HG02798 (cell line): ENCODE results near the gene LDLRAD4.

Source experiments
- ATAC-seq: cut with Tn5 transposase; IDR thresholded peaks from one replicate; pipeline ENCODE4 v1.9.1; 2021; ENCODE audit warnings: mild to moderate bottlenecking; ENCODE audit not compliant: unreplicated experiment, poor library complexity

LDLRAD4 gene

DNA sequence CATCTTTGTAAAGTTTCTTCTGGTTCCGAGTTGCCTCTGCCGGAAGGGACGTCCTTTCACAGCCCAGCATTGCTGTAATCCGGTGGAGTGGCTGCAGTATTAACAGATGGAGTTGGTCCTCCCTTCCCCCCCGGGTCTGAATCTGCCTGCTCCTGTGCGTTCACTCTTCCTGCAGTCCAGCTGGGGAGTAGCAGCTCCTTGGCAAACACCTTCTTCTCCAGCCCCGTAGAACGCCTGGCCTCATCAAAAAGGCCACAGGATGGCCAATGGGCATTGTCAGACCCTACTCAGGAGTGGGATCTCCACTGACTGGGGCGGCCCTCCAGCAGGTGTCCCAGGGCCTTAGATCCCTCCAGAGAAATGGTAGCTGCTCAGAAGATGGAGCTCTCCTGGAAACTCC, 273.8 kb downstream of the LDLRAD4 start:
- no peak for ATAC-seq

- ATAC-seq: no peak
Observed at GRCh38 chr18:13493079-13493478, 274.5 kb downstream of the LDLRAD4 start.

- ATAC-seq: no peak
Observed at GRCh38 chr18:13493725-13494124, 275.2 kb downstream of the LDLRAD4 start.

DNA sequence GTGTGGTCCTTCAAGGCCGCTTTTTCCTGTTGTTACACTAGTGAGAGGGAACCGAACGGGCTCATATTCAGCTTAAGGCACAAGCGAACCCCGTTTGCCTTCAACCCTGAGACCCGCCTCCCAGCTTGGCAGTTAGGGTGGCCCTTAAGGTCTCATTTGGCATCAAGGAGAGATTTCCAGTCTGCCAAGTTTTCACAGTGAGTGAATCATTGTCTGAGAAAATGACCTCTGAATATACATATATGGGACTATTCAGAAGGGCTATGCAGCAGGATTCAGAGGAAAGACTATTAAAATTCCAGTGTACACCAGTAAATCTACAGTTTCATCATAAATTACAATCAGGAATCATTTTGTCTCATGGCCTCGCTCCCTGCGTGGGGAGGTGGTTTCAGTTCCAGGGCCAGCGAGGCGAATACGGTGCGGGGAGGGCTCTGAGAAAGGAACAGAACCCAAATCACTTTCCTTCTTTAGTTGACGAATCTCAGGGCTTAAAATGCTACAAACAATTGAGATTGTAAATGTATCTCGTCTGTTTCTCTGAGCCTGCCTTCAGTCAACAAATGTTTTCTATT, 276.4 kb downstream of the LDLRAD4 start:
- ATAC-seq: no peak

DNA sequence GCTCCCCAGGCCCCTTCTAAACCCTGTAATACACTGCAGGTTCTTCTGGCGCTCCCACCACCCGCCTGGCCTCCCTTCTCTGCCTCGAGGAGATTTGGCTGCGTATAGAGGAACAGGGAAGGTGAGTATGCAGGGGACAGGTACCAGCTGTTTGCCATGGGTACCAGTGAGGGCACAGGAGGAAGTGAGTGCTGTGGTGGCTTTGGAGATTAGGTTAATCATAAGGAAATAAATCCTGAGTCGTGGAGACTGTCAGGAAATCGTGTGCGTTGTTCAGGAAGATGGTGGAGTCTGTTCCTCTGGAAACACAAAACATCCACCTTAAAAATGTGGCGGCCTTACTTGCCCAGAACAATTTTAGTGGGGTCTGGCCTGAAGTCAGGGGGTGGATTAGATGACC, 277.4 kb downstream of the LDLRAD4 start:
- no peak for ATAC-seq

GRCh38 chr18:13496691-13497281, 278.2 kb downstream of the LDLRAD4 start:
- no peak for ATAC-seq

DNA sequence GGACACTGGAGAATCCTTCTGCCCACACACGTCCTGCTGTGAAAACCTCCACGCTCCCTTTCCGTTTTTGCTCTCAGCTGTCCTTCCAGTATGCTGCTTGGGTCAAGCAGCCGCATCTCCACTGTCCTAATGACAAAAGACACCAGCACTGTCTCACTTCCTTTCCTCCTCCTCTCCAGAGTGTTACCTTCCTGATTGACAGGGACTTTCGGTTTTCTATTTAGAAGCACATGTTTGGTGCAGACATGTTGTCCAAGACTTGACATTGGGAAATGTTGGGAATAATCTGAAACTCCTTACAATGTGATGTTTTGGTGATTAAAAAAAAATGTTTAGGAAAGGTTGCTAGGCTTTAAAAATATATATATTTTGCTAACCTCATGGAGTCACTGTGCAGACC, 281.2 kb downstream of the LDLRAD4 start:
- ATAC-seq: no peak

- ATAC-seq: no peak
Observed at GRCh38 chr18:13500227-13500865, 281.8 kb downstream of the LDLRAD4 start.

DNA sequence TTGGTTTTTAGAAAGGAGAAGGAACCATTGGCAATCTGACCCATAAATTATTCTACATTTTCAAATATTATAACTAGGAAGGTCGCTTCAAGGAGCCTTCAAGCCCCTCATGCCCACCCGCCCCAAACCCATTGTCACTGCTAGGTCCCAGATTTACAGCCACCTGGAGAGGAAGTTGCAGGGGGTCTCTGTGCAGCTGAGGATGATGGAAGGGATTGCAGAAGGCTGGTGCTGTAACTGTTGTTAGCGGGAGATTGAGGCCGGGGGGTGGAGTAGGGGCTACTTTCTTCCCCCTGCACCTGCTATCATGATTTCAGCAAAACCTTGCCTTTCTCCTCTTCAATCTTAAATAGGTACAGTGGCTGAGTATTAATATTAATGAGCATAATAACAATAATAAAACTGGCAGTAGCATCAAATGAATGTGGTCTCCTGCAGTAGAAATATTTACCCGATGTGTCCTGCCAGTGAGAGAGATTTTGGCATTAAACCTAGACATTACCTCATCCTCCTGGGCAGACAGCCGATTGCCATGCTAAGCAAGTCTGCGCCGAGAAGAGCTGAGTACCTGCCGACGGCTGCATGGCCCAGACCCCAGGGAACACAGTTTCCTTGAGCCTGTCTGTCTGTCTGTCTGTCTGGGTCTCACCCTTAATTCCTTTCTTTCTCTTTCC, 282.4 kb downstream of the LDLRAD4 start:
- ATAC-seq: no peak

GRCh38 chr18:13501543-13501887, 283.0 kb downstream of the LDLRAD4 start:
- ATAC-seq: no peak

GRCh38 chr18:13501891-13502290, 283.3 kb downstream of the LDLRAD4 start:
- ATAC-seq: peak; percentile 94

GRCh38 chr18:13502585-13502984, 284.0 kb downstream of the LDLRAD4 start:
- no peak for ATAC-seq

- no peak for ATAC-seq
Observed at GRCh38 chr18:13503836-13504235, 285.3 kb downstream of the LDLRAD4 start.

GRCh38 chr18:13505780-13506345, 287.3 kb downstream of the LDLRAD4 start:
- ATAC-seq: no peak

DNA sequence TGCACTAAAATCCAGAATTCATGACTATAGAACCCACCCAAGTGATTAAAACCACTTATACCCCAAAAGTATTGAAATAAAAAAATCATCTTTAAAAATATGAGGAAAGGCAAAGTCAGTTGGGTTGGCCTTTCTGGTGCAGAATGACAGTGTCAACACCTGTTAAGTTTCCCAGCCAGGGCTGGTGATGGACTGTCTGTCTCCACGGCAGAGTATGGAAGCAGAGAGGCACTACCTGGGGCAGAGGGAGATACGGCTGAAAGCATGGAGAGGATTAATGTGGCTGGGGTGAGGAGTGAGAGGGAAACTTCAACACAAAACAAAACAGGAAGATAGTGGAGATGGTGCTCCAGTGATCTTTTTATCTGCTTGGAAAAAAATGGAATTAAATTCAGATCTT, 292.0 kb downstream of the LDLRAD4 start:
- no peak for ATAC-seq

DNA sequence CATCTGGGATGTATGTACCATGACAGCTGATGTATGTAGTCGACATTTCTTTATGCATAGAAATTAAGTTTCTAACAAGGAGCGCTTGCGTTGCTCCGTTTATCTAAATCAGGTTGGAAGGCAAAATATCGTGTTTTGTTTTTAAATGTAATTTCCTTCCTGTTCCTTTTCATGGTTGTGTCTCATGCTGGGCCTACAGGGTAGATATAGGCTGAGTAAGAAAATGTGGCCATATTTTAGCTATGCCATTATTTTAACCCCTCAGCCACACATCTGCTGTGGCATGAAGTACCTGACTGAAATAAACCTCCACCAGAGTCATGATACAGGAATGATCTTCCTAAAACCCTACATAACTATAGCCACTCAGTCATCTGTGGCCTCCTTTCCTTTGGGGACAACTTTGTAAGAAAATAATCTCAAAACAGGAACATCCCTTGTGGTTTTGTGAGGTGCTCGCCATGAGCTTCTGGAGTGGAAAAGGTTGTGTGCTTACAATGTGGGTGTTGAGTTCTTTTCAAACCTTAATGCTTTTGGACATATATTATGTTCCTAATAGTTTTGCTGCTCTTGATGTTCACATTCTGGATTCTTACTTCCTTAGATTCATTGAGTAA, 293.5 kb downstream of the LDLRAD4 start:
- no peak for ATAC-seq

DNA sequence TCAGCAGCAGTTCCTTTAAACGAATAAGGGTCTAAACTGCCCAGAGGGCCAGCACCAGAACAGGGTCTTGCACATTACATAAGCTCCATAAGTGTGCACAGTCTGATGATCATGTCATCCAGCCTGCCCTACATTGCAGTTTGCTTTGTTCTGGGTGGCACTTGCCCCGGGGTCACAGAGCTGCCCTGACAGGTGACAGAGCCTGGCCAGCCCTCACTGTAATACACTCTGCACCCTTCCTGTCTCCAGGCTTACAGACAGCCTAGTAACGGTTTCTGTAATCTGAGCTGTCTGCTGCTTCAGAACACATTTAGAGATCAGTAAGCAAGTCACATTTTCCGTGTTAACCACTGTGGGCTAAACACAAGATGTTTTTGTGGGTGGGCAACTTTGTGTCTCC, 294.5 kb downstream of the LDLRAD4 start:
- ATAC-seq: no peak

- no peak for ATAC-seq
Observed at GRCh38 chr18:13513481-13513880, 294.9 kb downstream of the LDLRAD4 start.

DNA sequence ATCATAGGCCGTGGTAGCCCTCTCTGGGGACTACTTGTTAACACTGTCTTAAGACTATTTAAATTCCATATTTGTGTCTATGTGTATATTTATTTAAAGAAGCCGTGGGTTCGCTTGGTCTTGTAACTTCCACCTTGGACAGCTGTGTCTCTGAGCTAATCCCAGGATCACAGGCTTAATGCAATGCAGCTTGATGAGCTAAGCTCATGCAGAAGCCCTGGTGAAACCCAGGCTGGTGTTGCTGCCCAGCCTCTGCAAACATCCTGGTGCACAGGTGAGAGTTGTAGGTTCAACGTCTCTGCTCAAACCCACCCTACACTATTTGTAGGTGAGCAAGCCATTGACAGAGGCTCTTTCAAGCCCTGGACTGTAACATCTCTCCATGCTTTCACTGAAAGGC, 296.0 kb downstream of the LDLRAD4 start:
- no peak for ATAC-seq

DNA sequence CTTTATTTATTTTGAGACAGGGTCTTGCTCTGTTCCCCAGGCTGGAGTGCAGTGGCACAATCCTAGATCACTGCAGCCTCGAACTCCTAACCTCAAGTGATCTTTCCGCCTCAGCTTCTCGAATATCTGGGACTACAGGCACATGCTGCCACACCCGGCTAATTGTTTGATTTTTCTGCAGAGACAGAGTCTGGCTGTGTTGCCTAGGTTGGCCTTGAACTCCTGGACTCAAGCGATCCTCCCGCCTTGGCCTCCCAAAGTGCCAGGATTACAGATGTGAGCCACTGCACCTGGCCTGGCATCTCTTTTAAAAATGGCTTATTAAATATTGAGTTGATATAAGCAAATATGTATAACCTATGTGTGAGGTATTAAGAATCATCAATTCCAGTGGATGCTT, 298.3 kb downstream of the LDLRAD4 start:
- no peak for ATAC-seq

- no peak for ATAC-seq
Observed at GRCh38 chr18:13517369-13517768, 298.8 kb downstream of the LDLRAD4 start.
